HG02852 (cell line): ENCODE results near the gene LGI4.
A peak's percentile ranks its signal among the peaks of the same experiment; 100 is the strongest.
"Not testable (repeated sequence)": the region's sequence is repeated elsewhere in the genome, so short reads cannot be mapped to it uniquely, and the experiment has no call there.

ENCODE experiments used
- ATAC-seq: cut with Tn5 transposase; IDR thresholded peaks from one replicate; pipeline ENCODE4 v1.9.1; 2021; ENCODE audit warnings: mild to moderate bottlenecking, moderate library complexity; ENCODE audit not compliant: unreplicated experiment

The LGI4 gene

GRCh38 chr19:35161434-35161743 lies 26.5 kb upstream of the LGI4 start:
- ATAC-seq = no peak

GRCh38 chr19:35160629-35161433 lies 26.0 kb upstream of the LGI4 start:
- no peak for ATAC-seq

GRCh38 chr19:35159606-35160005 lies 24.7 kb upstream of the LGI4 start:
- no peak for ATAC-seq

GRCh38 chr19:35157431-35157830 lies 22.6 kb upstream of the LGI4 start:
- no peak for ATAC-seq

- no peak for ATAC-seq
Measured at GRCh38 chr19:35156673-35157014, 21.8 kb upstream of the LGI4 start.

- ATAC-seq = no peak
Measured at GRCh38 chr19:35155981-35156672, 21.3 kb upstream of the LGI4 start.

GRCh38 chr19:35155441-35155840 lies 20.6 kb upstream of the LGI4 start:
- ATAC-seq = peak; percentile 17

GRCh38 chr19:35154525-35155406 lies 19.9 kb upstream of the LGI4 start, which contains the start of gene FXYD5:
Gene FXYD5 (plus strand): TSS chr19:35154735. CDS start chr19:35155551, 816 bp downstream.
- peak; percentile 54 for ATAC-seq

GRCh38 chr19:35153701-35154524 lies 19.1 kb upstream of the LGI4 start:
- ATAC-seq = no peak

GRCh38 chr19:35153129-35153522 lies 18.3 kb upstream of the LGI4 start:
- ATAC-seq = not testable (repeated sequence)

- no peak for ATAC-seq
Measured at GRCh38 chr19:35151273-35152065, 16.6 kb upstream of the LGI4 start.

GRCh38 chr19:35150445-35150844 lies 15.6 kb upstream of the LGI4 start:
- ATAC-seq = no peak

- no peak for ATAC-seq
Measured at GRCh38 chr19:35149463-35149862, 14.6 kb upstream of the LGI4 start.

- ATAC-seq = no peak
Measured at GRCh38 chr19:35146746-35147459, 12.0 kb upstream of the LGI4 start.

- ATAC-seq = no peak
Measured at GRCh38 chr19:35144600-35145436, 10.0 kb upstream of the LGI4 start.

GRCh38 chr19:35144259-35144599 lies 9.4 kb upstream of the LGI4 start:
- ATAC-seq = no peak

GRCh38 chr19:35143818-35144217 lies 9.0 kb upstream of the LGI4 start:
- ATAC-seq = no peak

GRCh38 chr19:35143231-35143715 lies 8.4 kb upstream of the LGI4 start, which contains the start of gene FXYD7:
Gene FXYD7 (plus strand): TSS chr19:35143255. CDS start chr19:35143334, 79 bp downstream.
- no peak for ATAC-seq
